GM13976 (cell line): Measurements from ENCODE around the gene SOCS1.
"Not testable (repeated sequence)": the region's sequence is repeated elsewhere in the genome, so short reads cannot be mapped to it uniquely, and the experiment has no call there.

Source experiments
- DNase-seq: peaks from one replicate; pipeline ENCODE4 v3.0.0; 2012; ENCODE audit warnings: low spot score
- CTCF ChIP-seq: IDR thresholded peaks from 2 replicates; pipeline ENCODE4 v1.5.1; 2012; ENCODE audit warnings: borderline replicate concordance, mild to moderate bottlenecking; ENCODE audit not compliant: insufficient read depth; ENCODE audit errors: extremely low read depth, missing control alignments, control extremely low read depth
- in situ Hi-C: fragments of 300-500 bp; cut with MboI; formaldehyde crosslinking; loops from one replicate; pipeline ENCODE4 v1.12.0; 2022; ENCODE audit warnings: low sequenced_read_pairs, mixed read lengths, inconsistent platforms; ENCODE audit not compliant: unreplicated experiment

Gene SOCS1

GRCh38 chr16:11229906-11230305 is 26.1 kb downstream of the SOCS1 start:
- DNase-seq, result no peak
- TF ChIP-seq CTCF, result no peak
- in situ Hi-C loops, result no loop called here

GRCh38 chr16:11229432-11229831 is 26.6 kb downstream of the SOCS1 start:
- DNase-seq, result no peak
- in situ Hi-C loops, result no loop called here
- no peak for TF ChIP-seq CTCF

GRCh38 chr16:11225677-11226549 is 30.1 kb downstream of the SOCS1 start:
- TF ChIP-seq CTCF, result no peak
- DNase-seq, result no peak
- in situ Hi-C loops, result no loop called here

- DNase-seq, result peak; percentile 95
- in situ Hi-C loops, result no loop called here
- no peak for TF ChIP-seq CTCF
These were observed 30.9 kb downstream of the SOCS1 start for GRCh38 chr16:11224894-11225676.

GRCh38 chr16:11224096-11224893 is 31.7 kb downstream of the SOCS1 start:
- in situ Hi-C loops, result no loop called here
- TF ChIP-seq CTCF, result no peak

GRCh38 chr16:11220507-11220906 is 35.5 kb downstream of the SOCS1 start:
- in situ Hi-C loops, DNase-seq: not testable (repeated sequence)

More at GRCh38 chr16:11224096-11224893, 31.7 kb downstream of the SOCS1 start:
- DNase-seq, result peak; percentile 87
